ENCODE results near the gene FBXO28.

- TF ChIP-seq CTCF (IDR thresholded peaks at IDR 0.05) (no peak), POLR2A (IDR thresholded peaks at IDR 0.05) (no peak)
Observed at GRCh38 chr1:224092601-224093000, 21.3 kb upstream of the FBXO28 start.
